WTC11 (cell line): ENCODE data around the gene PTPN3.

Experiments
- CBFB ChIP-seq: sonication (generic); formaldehyde crosslinking; IDR thresholded peaks from 2 replicates; pipeline ENCODE4 v1.8.1; 2022; ENCODE audit warnings: mild to moderate bottlenecking, low read depth, missing genetic modification reagents
- JUN ChIP-seq: sonication (generic); formaldehyde crosslinking; IDR thresholded peaks from 2 replicates; pipeline ENCODE4 v1.8.0; 2023; ENCODE audit warnings: mild to moderate bottlenecking, missing genetic modification reagents
- MLX ChIP-seq: sonication (generic); formaldehyde crosslinking; IDR thresholded peaks from 2 replicates; pipeline ENCODE4 v1.8.1; 2023; ENCODE audit warnings: mild to moderate bottlenecking, missing genetic modification reagents, moderate library complexity
- SMAD4 ChIP-seq: sonication (generic); formaldehyde crosslinking; IDR thresholded peaks from 2 replicates; pipeline ENCODE4 v1.8.0; 2022; ENCODE audit warnings: mild to moderate bottlenecking, missing genetic modification reagents
- ZNF121 ChIP-seq: sonication (generic); formaldehyde crosslinking; IDR thresholded peaks from 2 replicates; pipeline ENCODE4 v1.8.0; 2023; ENCODE audit warnings: missing genetic modification reagents
- TF ChIP-seq, protein P1 (sequence below): fragments of 200-600 bp; IDR thresholded peaks from 2 replicates; pipeline ENCODE4 v1.8.0; 2022; ENCODE audit warnings: antibody characterized with exemption
- TF ChIP-seq, protein P2 (sequence below): sonication (generic); formaldehyde crosslinking; IDR thresholded peaks from 2 replicates; pipeline ENCODE4 v1.8.1; 2023; ENCODE audit warnings: mild to moderate bottlenecking, moderate library complexity, missing genetic modification reagents
- TF ChIP-seq, protein P3 (sequence below): sonication (generic); formaldehyde crosslinking; IDR thresholded peaks from 2 replicates; pipeline ENCODE4 v1.8.1; 2023; ENCODE audit warnings: mild to moderate bottlenecking, missing genetic modification reagents, borderline replicate concordance

GRCh38 chr9:109481856-109482255 is 16.3 kb downstream of the PTPN3 start:
- TF ChIP-seq SMAD4 (no peak), MLX (CRISPR knock-in tag) (no peak), CBFB (no peak), JUN (CRISPR knock-in tag) (no peak), ZNF121 (CRISPR knock-in tag) (no peak)
- TF ChIP-seq, protein P1, sequence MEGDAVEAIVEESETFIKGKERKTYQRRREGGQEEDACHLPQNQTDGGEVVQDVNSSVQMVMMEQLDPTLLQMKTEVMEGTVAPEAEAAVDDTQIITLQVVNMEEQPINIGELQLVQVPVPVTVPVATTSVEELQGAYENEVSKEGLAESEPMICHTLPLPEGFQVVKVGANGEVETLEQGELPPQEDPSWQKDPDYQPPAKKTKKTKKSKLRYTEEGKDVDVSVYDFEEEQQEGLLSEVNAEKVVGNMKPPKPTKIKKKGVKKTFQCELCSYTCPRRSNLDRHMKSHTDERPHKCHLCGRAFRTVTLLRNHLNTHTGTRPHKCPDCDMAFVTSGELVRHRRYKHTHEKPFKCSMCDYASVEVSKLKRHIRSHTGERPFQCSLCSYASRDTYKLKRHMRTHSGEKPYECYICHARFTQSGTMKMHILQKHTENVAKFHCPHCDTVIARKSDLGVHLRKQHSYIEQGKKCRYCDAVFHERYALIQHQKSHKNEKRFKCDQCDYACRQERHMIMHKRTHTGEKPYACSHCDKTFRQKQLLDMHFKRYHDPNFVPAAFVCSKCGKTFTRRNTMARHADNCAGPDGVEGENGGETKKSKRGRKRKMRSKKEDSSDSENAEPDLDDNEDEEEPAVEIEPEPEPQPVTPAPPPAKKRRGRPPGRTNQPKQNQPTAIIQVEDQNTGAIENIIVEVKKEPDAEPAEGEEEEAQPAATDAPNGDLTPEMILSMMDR, result no peak
- TF ChIP-seq, protein P2, sequence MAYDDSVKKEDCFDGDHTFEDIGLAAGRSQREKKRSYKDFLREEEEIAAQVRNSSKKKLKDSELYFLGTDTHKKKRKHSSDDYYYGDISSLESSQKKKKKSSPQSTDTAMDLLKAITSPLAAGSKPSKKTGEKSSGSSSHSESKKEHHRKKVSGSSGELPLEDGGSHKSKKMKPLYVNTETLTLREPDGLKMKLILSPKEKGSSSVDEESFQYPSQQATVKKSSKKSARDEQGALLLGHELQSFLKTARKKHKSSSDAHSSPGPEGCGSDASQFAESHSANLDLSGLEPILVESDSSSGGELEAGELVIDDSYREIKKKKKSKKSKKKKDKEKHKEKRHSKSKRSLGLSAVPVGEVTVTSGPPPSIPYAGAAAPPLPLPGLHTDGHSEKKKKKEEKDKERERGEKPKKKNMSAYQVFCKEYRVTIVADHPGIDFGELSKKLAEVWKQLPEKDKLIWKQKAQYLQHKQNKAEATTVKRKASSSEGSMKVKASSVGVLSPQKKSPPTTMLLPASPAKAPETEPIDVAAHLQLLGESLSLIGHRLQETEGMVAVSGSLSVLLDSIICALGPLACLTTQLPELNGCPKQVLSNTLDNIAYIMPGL (CRISPR knock-in tag), result no peak
- TF ChIP-seq, protein P3, sequence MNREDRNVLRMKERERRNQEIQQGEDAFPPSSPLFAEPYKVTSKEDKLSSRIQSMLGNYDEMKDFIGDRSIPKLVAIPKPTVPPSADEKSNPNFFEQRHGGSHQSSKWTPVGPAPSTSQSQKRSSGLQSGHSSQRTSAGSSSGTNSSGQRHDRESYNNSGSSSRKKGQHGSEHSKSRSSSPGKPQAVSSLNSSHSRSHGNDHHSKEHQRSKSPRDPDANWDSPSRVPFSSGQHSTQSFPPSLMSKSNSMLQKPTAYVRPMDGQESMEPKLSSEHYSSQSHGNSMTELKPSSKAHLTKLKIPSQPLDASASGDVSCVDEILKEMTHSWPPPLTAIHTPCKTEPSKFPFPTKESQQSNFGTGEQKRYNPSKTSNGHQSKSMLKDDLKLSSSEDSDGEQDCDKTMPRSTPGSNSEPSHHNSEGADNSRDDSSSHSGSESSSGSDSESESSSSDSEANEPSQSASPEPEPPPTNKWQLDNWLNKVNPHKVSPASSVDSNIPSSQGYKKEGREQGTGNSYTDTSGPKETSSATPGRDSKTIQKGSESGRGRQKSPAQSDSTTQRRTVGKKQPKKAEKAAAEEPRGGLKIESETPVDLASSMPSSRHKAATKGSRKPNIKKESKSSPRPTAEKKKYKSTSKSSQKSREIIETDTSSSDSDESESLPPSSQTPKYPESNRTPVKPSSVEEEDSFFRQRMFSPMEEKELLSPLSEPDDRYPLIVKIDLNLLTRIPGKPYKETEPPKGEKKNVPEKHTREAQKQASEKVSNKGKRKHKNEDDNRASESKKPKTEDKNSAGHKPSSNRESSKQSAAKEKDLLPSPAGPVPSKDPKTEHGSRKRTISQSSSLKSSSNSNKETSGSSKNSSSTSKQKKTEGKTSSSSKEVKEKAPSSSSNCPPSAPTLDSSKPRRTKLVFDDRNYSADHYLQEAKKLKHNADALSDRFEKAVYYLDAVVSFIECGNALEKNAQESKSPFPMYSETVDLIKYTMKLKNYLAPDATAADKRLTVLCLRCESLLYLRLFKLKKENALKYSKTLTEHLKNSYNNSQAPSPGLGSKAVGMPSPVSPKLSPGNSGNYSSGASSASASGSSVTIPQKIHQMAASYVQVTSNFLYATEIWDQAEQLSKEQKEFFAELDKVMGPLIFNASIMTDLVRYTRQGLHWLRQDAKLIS (CRISPR knock-in tag), result no peak
